SK-N-SH (cell line): Measurements from ENCODE around the gene CRPPA. TPM values are rescaled to one million over a fixed set of nuclear protein-coding genes. Genes with fewer than 3 reads are reported as not detected.
"Not testable (repeated sequence)": the region's sequence is repeated elsewhere in the genome, so short reads cannot be mapped to it uniquely, and the experiment has no call there.

Source experiments
- CTCF ChIA-PET: fragments of 300-600, 350-600 bp; formaldehyde crosslinking; extraction: SDS; loops from one replicate; lab custom pipeline; 2021; lab: Yijun Ruan, JAX
- POLR2A ChIA-PET: fragments of 350-600 bp; sonication (Branson Sonifier 250); formaldehyde crosslinking; extraction: SDS; loops from one replicate; lab custom pipeline; 2020; ENCODE audit warnings: antibody characterized with exemption, inconsistent platforms; lab: Yijun Ruan, JAX
- DNase-seq: peaks from one replicate; pipeline ENCODE4 v3.0.0; 2012
- H2AFZ ChIP-seq: fragments of 200-600 bp; sonication (generic); 2 replicates; pipeline ENCODE4 v1.8.1; 2016; ENCODE audit warnings: antibody characterized with exemption, mild to moderate bottlenecking, low read depth
- H3F3A ChIP-seq: fragments of 200-600 bp; sonication (generic); replicated peaks from 2 replicates; pipeline ENCODE3; 2016; ENCODE audit warnings: antibody characterized with exemption, mild to moderate bottlenecking; ENCODE audit not compliant: insufficient read depth
- H3K27ac ChIP-seq, 2 experiments: fragments of 200-500 bp in 1 of 2; fragments of 200-600 bp in 1 of 2; sonication (Bioruptor generic) in 1 of 2; sonication (generic), shearing (Covaris generic) in 1 of 2; 2 replicates each; pipeline versions ENCODE4 v1.5.1 to v1.6.1; 2014 to 2016; ENCODE audit warnings: low read depth in 2 of 2, inconsistent platforms in 1 of 2, low read length in 1 of 2, mild to moderate bottlenecking in 1 of 2, mixed read lengths in 1 of 2
- H3K27me3 ChIP-seq: fragments of 200-600 bp; sonication (generic), shearing (Covaris generic); 2 replicates; pipeline ENCODE4 v1.6.1; 2016; ENCODE audit warnings: mixed run types; ENCODE audit not compliant: insufficient read depth
- H3K36me3 ChIP-seq, 2 experiments: fragments of 200-500 bp in 1 of 2; fragments of 200-600 bp in 1 of 2; sonication (Bioruptor generic) in 1 of 2; sonication (generic) in 1 of 2; replicated peaks in 1 of 2; 2 replicates each; pipeline versions ENCODE3 to v1.5.1; 2014 to 2016; ENCODE audit warnings: low read length in 1 of 2, mild to moderate bottlenecking in 1 of 2; ENCODE audit not compliant: insufficient read depth in 2 of 2, control insufficient read depth in 1 of 2
- H3K4me1 ChIP-seq, 2 experiments: fragments of 200-500 bp in 1 of 2; fragments of 200-600 bp in 1 of 2; sonication (Bioruptor generic) in 1 of 2; sonication (generic), shearing (Covaris generic) in 1 of 2; 2 replicates each; pipeline versions ENCODE4 v1.5.1 to v1.6.1; 2014 to 2016; ENCODE audit warnings: low read depth in 1 of 2, low read length in 1 of 2, mixed run types in 1 of 2; ENCODE audit not compliant: insufficient read depth in 2 of 2, control insufficient read depth in 1 of 2
- H3K4me2 ChIP-seq: fragments of 200-600 bp; sonication (generic), shearing (Covaris generic); 2 replicates; pipeline ENCODE4 v1.6.1; 2017; ENCODE audit warnings: mixed run types
- H3K4me3 ChIP-seq, 2 experiments: fragments of 200-500 bp in 1 of 2; fragments of 200-600 bp in 1 of 2; sonication (Bioruptor generic) in 1 of 2; sonication (generic), shearing (Covaris generic) in 1 of 2; 2 replicates each; pipeline versions ENCODE4 v1.5.1 to v1.8.1; 2014 to 2016; ENCODE audit warnings: low read depth in 2 of 2, inconsistent platforms in 1 of 2, low read length in 1 of 2, mild to moderate bottlenecking in 1 of 2, mixed read lengths in 1 of 2, moderate library complexity in 1 of 2
- H3K79me2 ChIP-seq: fragments of 200-600 bp; sonication (generic); 2 replicates; pipeline ENCODE4 v1.8.1; 2017; ENCODE audit warnings: mild to moderate bottlenecking; ENCODE audit not compliant: insufficient read depth
- H3K9ac ChIP-seq: fragments of 200-600 bp; sonication (generic); 2 replicates; pipeline ENCODE4 v1.6.1; 2017; ENCODE audit warnings: mixed run types
- H3K9me2 ChIP-seq: fragments of 200-600 bp; sonication (generic); 2 replicates; pipeline ENCODE4 v1.6.1; 2017; ENCODE audit warnings: mixed run types
- H3K9me3 ChIP-seq: fragments of 200-600 bp; sonication (generic); 2 replicates; pipeline ENCODE4 v1.6.1; 2017; ENCODE audit warnings: mixed run types, mild to moderate bottlenecking, moderate library complexity
- H4K20me1 ChIP-seq: fragments of 200-600 bp; sonication (generic); 2 replicates; pipeline ENCODE4 v1.6.1; 2017; ENCODE audit warnings: mild to moderate bottlenecking, mixed run types; ENCODE audit not compliant: insufficient read depth
- CHD2 ChIP-seq: fragments of 150-350 bp; IDR thresholded peaks from 2 replicates; pipeline ENCODE4 v1.6.1; 2018; ENCODE audit warnings: low read length; ENCODE audit not compliant: partially characterized antibody
- FOXJ3 ChIP-seq: sonication (generic); formaldehyde crosslinking; IDR thresholded peaks from 2 replicates; pipeline ENCODE4 v1.5.1; 2020; ENCODE audit warnings: mild to moderate bottlenecking, missing genetic modification reagents
- GABPA ChIP-seq: IDR thresholded peaks from 2 replicates; pipeline ENCODE4 v1.4.0; 2012; ENCODE audit warnings: low read depth, mild to moderate bottlenecking
- NFIC ChIP-seq: IDR thresholded peaks from 2 replicates; pipeline ENCODE4 v1.4.0; 2012; ENCODE audit warnings: borderline replicate concordance
- NRF1 ChIP-seq: IDR thresholded peaks from 2 replicates; pipeline ENCODE4 v1.6.1; 2012; ENCODE audit warnings: low read depth, mild to moderate bottlenecking, low read length
- POLR2AphosphoS5 ChIP-seq: IDR thresholded peaks from 2 replicates; pipeline ENCODE4 v1.6.1; 2012; ENCODE audit warnings: low read depth, low read length
- RAD21 ChIP-seq: IDR thresholded peaks from 2 replicates; pipeline ENCODE4 v1.6.1; 2012; ENCODE audit warnings: mild to moderate bottlenecking, low read length
- REST ChIP-seq: IDR thresholded peaks from 2 replicates; pipeline ENCODE4 v1.6.1; 2012; ENCODE audit warnings: mild to moderate bottlenecking, low read depth, low read length, moderate library complexity
- RXRA ChIP-seq: IDR thresholded peaks from 2 replicates; pipeline ENCODE4 v1.4.0; 2012; ENCODE audit warnings: low read depth, mild to moderate bottlenecking, borderline replicate concordance
- SMC3 ChIP-seq: IDR thresholded peaks from 2 replicates; pipeline ENCODE4 v1.6.1; 2012; ENCODE audit warnings: low read depth, low read length, improper control_type of control experiment
- YY1 ChIP-seq: IDR thresholded peaks from 2 replicates; pipeline ENCODE4 v1.4.0; 2012; ENCODE audit warnings: low read depth, mild to moderate bottlenecking
- WGBS: methylation state at CpG from one replicate; pipeline ENCODE4 v1.1.6; 2017; ENCODE audit warnings: low lambda C conversion rate; 5-methylcytosine and 5-hydroxymethylcytosine counted together
- polyA plus RNA-seq, 3 experiments: library from polyadenylated mRNA; depleted of rRNA; stranded (reverse); fragments of >200 nt; gene quantifications; 2 replicates each; pipeline ENCODE4 v1.2.3, GENCODE V29; 2012
- TF ChIP-seq, protein P1 (sequence below): fragments of 150-350 bp; IDR thresholded peaks from 2 replicates; pipeline ENCODE4 v1.6.1; 2016; ENCODE audit warnings: mild to moderate bottlenecking, low read depth, low read length
- TF ChIP-seq, protein P2 (sequence below): fragments of 200-600 bp; sonication (generic); IDR thresholded peaks from 2 replicates; pipeline ENCODE4 v1.6.1; 2017; ENCODE audit warnings: antibody characterized with exemption, mild to moderate bottlenecking, moderate library complexity
- TF ChIP-seq, protein P3 (sequence below): IDR thresholded peaks from 2 replicates; pipeline ENCODE4 v1.4.0; 2012; ENCODE audit warnings: low read depth, borderline replicate concordance

Gene CRPPA
- polyA plus RNA-seq, 1 of the 3 experiments (the other 2 are of a cell fraction): 0.15 TPM

- TF ChIP-seq, protein P1, sequence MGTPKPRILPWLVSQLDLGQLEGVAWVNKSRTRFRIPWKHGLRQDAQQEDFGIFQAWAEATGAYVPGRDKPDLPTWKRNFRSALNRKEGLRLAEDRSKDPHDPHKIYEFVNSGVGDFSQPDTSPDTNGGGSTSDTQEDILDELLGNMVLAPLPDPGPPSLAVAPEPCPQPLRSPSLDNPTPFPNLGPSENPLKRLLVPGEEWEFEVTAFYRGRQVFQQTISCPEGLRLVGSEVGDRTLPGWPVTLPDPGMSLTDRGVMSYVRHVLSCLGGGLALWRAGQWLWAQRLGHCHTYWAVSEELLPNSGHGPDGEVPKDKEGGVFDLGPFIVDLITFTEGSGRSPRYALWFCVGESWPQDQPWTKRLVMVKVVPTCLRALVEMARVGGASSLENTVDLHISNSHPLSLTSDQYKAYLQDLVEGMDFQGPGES: no peak
These were observed 26.5 kb upstream of the CRPPA start (continued) for GRCh38 chr7:16447876-16448275.

DNA sequence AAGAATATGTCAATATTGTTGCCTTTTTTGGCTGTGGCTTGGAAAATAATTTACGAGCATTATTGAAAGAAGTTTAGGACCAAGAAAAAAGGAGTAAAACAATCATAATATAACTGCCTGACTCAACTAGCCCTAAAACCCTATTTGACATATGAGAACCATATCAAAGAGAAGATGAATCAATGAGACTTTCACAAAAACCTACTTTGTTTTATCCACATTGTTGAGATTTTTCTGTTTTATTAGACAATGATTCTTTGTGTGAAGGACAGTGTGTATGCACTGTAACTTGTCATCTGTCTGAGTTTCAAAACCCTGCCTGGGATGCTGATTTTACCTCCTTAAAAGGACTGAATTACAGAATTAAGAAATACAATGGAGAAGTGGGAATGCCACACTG is 25.2 kb upstream of the CRPPA start:
- Histone ChIP-seq H2AFZ (no peak overlapping the region), H3K27ac (no peak overlapping the region), H3K4me3 (no peak overlapping the region), H3K27me3 (no peaks in the 10 kb centered on the region; the same call in 1 of the 2 replicates), H3K9me3 (no peaks in the 10 kb centered on the region), H3K4me2 (no peak overlapping the region), H3K4me1 (no peaks in the 10 kb centered on the region; a peak in 1 of 4 replicates), H3K79me2 (no peaks in the 10 kb centered on the region), H3K9ac (no peak overlapping the region), H3F3A (no peaks in the 10 kb centered on the region), H3K9me2 (no peaks in the 10 kb centered on the region)
- DNase-seq: no peak
- ChIA-PET POLR2A (no interaction called here), CTCF (interaction anchor here (0.6 to 1.1 kb wide), 3 partner anchors 9 to 14 kb away, joined by 3 to 5 read pairs (median 3); no protein-coding TSS in a partner anchor)
- 62% methylated on average over 1 of the region's 1 CpG for WGBS
- TF ChIP-seq RAD21 (no peak), FOXJ3 (CRISPR knock-in tag) (no peak), CHD2 (no peak), POLR2AphosphoS5 (no peak), SMC3 (no peak), NFIC (no peak), GABPA (no peak), REST (no peak), RXRA (no peak), NRF1 (no peak), YY1 (no peak)
- TF ChIP-seq, protein P1: no peak
- TF ChIP-seq, protein P2, sequence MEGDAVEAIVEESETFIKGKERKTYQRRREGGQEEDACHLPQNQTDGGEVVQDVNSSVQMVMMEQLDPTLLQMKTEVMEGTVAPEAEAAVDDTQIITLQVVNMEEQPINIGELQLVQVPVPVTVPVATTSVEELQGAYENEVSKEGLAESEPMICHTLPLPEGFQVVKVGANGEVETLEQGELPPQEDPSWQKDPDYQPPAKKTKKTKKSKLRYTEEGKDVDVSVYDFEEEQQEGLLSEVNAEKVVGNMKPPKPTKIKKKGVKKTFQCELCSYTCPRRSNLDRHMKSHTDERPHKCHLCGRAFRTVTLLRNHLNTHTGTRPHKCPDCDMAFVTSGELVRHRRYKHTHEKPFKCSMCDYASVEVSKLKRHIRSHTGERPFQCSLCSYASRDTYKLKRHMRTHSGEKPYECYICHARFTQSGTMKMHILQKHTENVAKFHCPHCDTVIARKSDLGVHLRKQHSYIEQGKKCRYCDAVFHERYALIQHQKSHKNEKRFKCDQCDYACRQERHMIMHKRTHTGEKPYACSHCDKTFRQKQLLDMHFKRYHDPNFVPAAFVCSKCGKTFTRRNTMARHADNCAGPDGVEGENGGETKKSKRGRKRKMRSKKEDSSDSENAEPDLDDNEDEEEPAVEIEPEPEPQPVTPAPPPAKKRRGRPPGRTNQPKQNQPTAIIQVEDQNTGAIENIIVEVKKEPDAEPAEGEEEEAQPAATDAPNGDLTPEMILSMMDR: no peak
- TF ChIP-seq, protein P3, sequence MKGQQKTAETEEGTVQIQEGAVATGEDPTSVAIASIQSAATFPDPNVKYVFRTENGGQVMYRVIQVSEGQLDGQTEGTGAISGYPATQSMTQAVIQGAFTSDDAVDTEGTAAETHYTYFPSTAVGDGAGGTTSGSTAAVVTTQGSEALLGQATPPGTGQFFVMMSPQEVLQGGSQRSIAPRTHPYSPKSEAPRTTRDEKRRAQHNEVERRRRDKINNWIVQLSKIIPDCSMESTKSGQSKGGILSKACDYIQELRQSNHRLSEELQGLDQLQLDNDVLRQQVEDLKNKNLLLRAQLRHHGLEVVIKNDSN: no peak
- TF ChIP-seq, all 33 proteins: peak for 0
- no peaks in the 10 kb centered on the region for H4K20me1 ChIP-seq
- H3K36me3 ChIP-seq: no peaks in the 10 kb centered on the region

DNA sequence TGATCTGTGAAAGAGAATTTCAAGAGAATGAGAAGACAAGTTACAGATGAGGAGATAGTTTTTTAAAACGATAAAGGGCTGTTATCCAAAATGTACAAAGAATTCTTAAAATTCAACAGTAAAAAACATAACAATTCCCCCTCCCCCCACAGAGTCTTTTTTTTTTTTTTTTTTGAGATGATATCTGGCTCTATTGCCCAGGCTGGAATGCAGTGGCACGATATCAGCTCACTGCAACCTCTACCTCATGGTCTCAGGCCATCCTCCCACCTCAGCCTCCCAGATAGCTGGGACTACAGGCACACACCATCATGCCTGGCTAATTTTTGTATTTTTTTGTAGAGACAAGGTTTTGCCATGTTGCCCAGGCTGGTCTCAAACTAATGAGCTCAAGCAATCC is 22.5 kb upstream of the CRPPA start:
- H3K27ac ChIP-seq, H2AFZ ChIP-seq, POLR2A ChIA-PET, H3K9me2 ChIP-seq, H3F3A ChIP-seq, H3K36me3 ChIP-seq, H3K9me3 ChIP-seq, H4K20me1 ChIP-seq, H3K9ac ChIP-seq, DNase-seq, H3K79me2 ChIP-seq, H3K27me3 ChIP-seq, H3K4me2 ChIP-seq, H3K4me3 ChIP-seq, H3K4me1 ChIP-seq: not testable (repeated sequence)
- WGBS: 25% methylated on average over 2 of the region's 2 CpGs
- CTCF ChIA-PET: interaction anchor here (1.3 to 4.4 kb wide), 2 partner anchors 11 to 121 kb away, joined by 3 to 21 read pairs; no protein-coding TSS in a partner anchor
